NB4 (cell line): ENCODE results near the gene MAJIN.
A peak's percentile ranks its signal among the peaks of the same experiment; 100 is the strongest.

ENCODE experiments used
- POLR2A ChIP-seq: IDR thresholded peaks from 2 replicates; pipeline ENCODE4 v1.6.1; 2011; ENCODE audit warnings: mild to moderate bottlenecking; ENCODE audit not compliant: insufficient read length; ENCODE audit errors: extremely low read depth
- TF ChIP-seq, protein P1 (sequence below): IDR thresholded peaks from one replicate; pipeline ENCODE4 v1.5.1; 2012; ENCODE audit warnings: low read depth, low read length

DNA sequence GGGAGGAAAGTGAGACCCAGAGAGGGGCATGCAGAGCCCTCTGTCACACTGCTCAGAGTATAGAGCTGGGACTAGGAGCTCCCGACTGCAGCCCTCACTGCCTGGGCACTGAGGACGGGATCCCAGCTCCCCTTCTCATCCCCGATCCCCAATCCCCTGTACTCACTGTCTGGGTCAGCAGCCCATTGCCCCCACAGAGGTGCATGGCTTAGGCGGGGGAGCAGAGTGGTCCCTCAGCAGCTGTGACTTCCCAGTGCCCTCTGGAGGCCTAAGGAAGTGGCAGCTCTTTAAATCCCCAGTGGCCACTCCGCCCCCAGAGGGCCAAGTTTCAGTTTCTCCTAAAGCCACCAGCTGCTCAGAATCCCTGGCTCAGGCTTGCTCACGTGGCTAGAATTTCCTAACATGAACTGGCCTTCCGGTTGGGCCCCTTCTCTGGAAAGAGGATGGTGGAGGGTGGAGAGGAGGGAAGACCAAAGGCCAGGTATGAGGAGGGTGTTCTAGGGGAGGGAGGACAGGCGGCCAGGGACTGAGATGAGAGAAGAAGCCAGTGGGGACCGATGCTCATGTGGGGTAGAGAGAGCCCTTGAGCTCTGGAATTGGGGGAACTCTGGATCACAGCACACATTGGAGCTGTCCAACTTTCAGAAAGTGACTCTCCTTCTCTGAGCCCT is 24.9 kb upstream of the MAJIN start, which contains the start of gene BATF2:
- TF ChIP-seq POLR2A: no peak
- TF ChIP-seq, protein P1, sequence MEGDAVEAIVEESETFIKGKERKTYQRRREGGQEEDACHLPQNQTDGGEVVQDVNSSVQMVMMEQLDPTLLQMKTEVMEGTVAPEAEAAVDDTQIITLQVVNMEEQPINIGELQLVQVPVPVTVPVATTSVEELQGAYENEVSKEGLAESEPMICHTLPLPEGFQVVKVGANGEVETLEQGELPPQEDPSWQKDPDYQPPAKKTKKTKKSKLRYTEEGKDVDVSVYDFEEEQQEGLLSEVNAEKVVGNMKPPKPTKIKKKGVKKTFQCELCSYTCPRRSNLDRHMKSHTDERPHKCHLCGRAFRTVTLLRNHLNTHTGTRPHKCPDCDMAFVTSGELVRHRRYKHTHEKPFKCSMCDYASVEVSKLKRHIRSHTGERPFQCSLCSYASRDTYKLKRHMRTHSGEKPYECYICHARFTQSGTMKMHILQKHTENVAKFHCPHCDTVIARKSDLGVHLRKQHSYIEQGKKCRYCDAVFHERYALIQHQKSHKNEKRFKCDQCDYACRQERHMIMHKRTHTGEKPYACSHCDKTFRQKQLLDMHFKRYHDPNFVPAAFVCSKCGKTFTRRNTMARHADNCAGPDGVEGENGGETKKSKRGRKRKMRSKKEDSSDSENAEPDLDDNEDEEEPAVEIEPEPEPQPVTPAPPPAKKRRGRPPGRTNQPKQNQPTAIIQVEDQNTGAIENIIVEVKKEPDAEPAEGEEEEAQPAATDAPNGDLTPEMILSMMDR: peak; percentile 63
